ENCODE measurements around the gene SNX12.

Gene SNX12

GRCh38 chrX:71068044-71068918 is at the start of gene SNX12:
TSS of gene SNX12 (minus strand) at chrX:71068334. CDS start at chrX:71068306, 28 bp downstream.
- H3K27me3 ChIP-seq (ENCODE audit: control insufficient read depth, insufficient read depth, low read length): no peaks in the 10 kb centered on the region
- H3K4me1 ChIP-seq (ENCODE audit: control insufficient read depth, insufficient read depth, low read length): peaks cover 3% of the 10 kb centered on the region
- no peaks in the 10 kb centered on the region for H3K36me3 ChIP-seq (ENCODE audit: control insufficient read depth, insufficient read depth, low read length)
- peak within 1 kb of the TSS; percentile 75 for H3K9ac ChIP-seq (ENCODE audit: low read length)
- peak within 1 kb of the TSS; percentile 47 for H3K4me3 ChIP-seq (ENCODE audit: low read length)
- H3K9me3 ChIP-seq (ENCODE audit: control insufficient read depth, low read length): no peaks in the 10 kb centered on the region

GRCh38 chrX:71117358-71117757 is 49.2 kb upstream of the SNX12 start:
- Histone ChIP-seq H3K36me3 (ENCODE audit: control insufficient read depth, insufficient read depth, low read length) (no peaks in the 10 kb centered on the region), H3K27me3 (ENCODE audit: control insufficient read depth, insufficient read depth, low read length) (no peaks in the 10 kb centered on the region), H3K9ac (ENCODE audit: low read length) (no peak overlapping the region), H3K9me3 (ENCODE audit: control insufficient read depth, low read length) (no peaks in the 10 kb centered on the region), H3K4me1 (ENCODE audit: control insufficient read depth, insufficient read depth, low read length) (peaks cover 9% of the 10 kb centered on the region), H3K4me3 (ENCODE audit: low read length) (no peak overlapping the region)

GRCh38 chrX:71111921-71112431 is 43.8 kb upstream of the SNX12 start:
- peak overlapping the region; percentile 15 for H3K9ac ChIP-seq (ENCODE audit: low read length)
- H3K36me3 ChIP-seq (ENCODE audit: control insufficient read depth, insufficient read depth, low read length): no peaks in the 10 kb centered on the region
- no peaks in the 10 kb centered on the region for H3K27me3 ChIP-seq (ENCODE audit: control insufficient read depth, insufficient read depth, low read length)
- H3K4me3 ChIP-seq (ENCODE audit: low read length): no peak overlapping the region
- peaks cover 12% of the 10 kb centered on the region for H3K4me1 ChIP-seq (ENCODE audit: control insufficient read depth, insufficient read depth, low read length)
- no peaks in the 10 kb centered on the region for H3K9me3 ChIP-seq (ENCODE audit: control insufficient read depth, low read length)

GRCh38 chrX:71111141-71111843 is 43.2 kb upstream of the SNX12 start, which contains the start of gene IL2RG:
TSS of gene IL2RG (minus strand) at chrX:71111577. CDS start at chrX:71111539, 38 bp downstream.
- Histone ChIP-seq H3K27me3 (ENCODE audit: control insufficient read depth, insufficient read depth, low read length) (no peaks in the 10 kb centered on the region), H3K9ac (ENCODE audit: low read length) (peak within 1 kb of the TSS; percentile 47), H3K4me3 (ENCODE audit: low read length) (no peak within 1 kb of the TSS), H3K4me1 (ENCODE audit: control insufficient read depth, insufficient read depth, low read length) (peaks cover 12% of the 10 kb centered on the region), H3K9me3 (ENCODE audit: control insufficient read depth, low read length) (no peaks in the 10 kb centered on the region), H3K36me3 (ENCODE audit: control insufficient read depth, insufficient read depth, low read length) (no peaks in the 10 kb centered on the region)

- Histone ChIP-seq H3K27me3 (ENCODE audit: control insufficient read depth, insufficient read depth, low read length) (no peaks in the 10 kb centered on the region), H3K9ac (ENCODE audit: low read length) (no peak overlapping the region), H3K9me3 (ENCODE audit: control insufficient read depth, low read length) (no peaks in the 10 kb centered on the region), H3K4me1 (ENCODE audit: control insufficient read depth, insufficient read depth, low read length) (peaks cover 14% of the 10 kb centered on the region), H3K4me3 (ENCODE audit: low read length) (no peak overlapping the region), H3K36me3 (ENCODE audit: control insufficient read depth, insufficient read depth, low read length) (no peaks in the 10 kb centered on the region)
Measured at GRCh38 chrX:71109051-71109450, 40.9 kb upstream of the SNX12 start.

- H3K27me3 ChIP-seq (ENCODE audit: control insufficient read depth, insufficient read depth, low read length): no peaks in the 10 kb centered on the region
- H3K9me3 ChIP-seq (ENCODE audit: control insufficient read depth, low read length): no peaks in the 10 kb centered on the region
- H3K4me1 ChIP-seq (ENCODE audit: control insufficient read depth, insufficient read depth, low read length): peaks cover 24% of the 10 kb centered on the region
- no peak overlapping the region for H3K4me3 ChIP-seq (ENCODE audit: low read length)
- no peak overlapping the region for H3K9ac ChIP-seq (ENCODE audit: low read length)
- H3K36me3 ChIP-seq (ENCODE audit: control insufficient read depth, insufficient read depth, low read length): no peaks in the 10 kb centered on the region
Measured at GRCh38 chrX:71107762-71108360, 39.7 kb upstream of the SNX12 start.

GRCh38 chrX:71107245-71107644 is 39.1 kb upstream of the SNX12 start:
- Histone ChIP-seq H3K9me3 (ENCODE audit: control insufficient read depth, low read length) (no peaks in the 10 kb centered on the region), H3K4me3 (ENCODE audit: low read length) (no peak overlapping the region), H3K36me3 (ENCODE audit: control insufficient read depth, insufficient read depth, low read length) (no peaks in the 10 kb centered on the region), H3K9ac (ENCODE audit: low read length) (no peak overlapping the region), H3K27me3 (ENCODE audit: control insufficient read depth, insufficient read depth, low read length) (no peaks in the 10 kb centered on the region), H3K4me1 (ENCODE audit: control insufficient read depth, insufficient read depth, low read length) (peaks cover 24% of the 10 kb centered on the region)

- Histone ChIP-seq H3K36me3 (ENCODE audit: control insufficient read depth, insufficient read depth, low read length) (no peaks in the 10 kb centered on the region), H3K9ac (ENCODE audit: low read length) (no peak within 1 kb of the TSS), H3K27me3 (ENCODE audit: control insufficient read depth, insufficient read depth, low read length) (no peaks in the 10 kb centered on the region), H3K9me3 (ENCODE audit: control insufficient read depth, low read length) (no peaks in the 10 kb centered on the region), H3K4me3 (ENCODE audit: low read length) (no peak within 1 kb of the TSS), H3K4me1 (ENCODE audit: control insufficient read depth, insufficient read depth, low read length) (peaks cover 16% of the 10 kb centered on the region)
Measured at GRCh38 chrX:71106427-71106826, 38.3 kb upstream of the SNX12 start, which contains the start of gene CXorf65. TSS of gene CXorf65 (minus strand) at chrX:71106740. CDS start at chrX:71106556, 184 bp downstream.

GRCh38 chrX:71105628-71106027 is 37.5 kb upstream of the SNX12 start:
- H3K27me3 ChIP-seq (ENCODE audit: control insufficient read depth, insufficient read depth, low read length): no peaks in the 10 kb centered on the region
- H3K9ac ChIP-seq (ENCODE audit: low read length): no peak overlapping the region
- no peaks in the 10 kb centered on the region for H3K9me3 ChIP-seq (ENCODE audit: control insufficient read depth, low read length)
- H3K36me3 ChIP-seq (ENCODE audit: control insufficient read depth, insufficient read depth, low read length): no peaks in the 10 kb centered on the region
- peaks cover 12% of the 10 kb centered on the region for H3K4me1 ChIP-seq (ENCODE audit: control insufficient read depth, insufficient read depth, low read length)
- no peak overlapping the region for H3K4me3 ChIP-seq (ENCODE audit: low read length)

GRCh38 chrX:71103110-71103983 is 35.2 kb upstream of the SNX12 start:
- no peaks in the 10 kb centered on the region for H3K9me3 ChIP-seq (ENCODE audit: control insufficient read depth, low read length)
- no peak overlapping the region for H3K4me3 ChIP-seq (ENCODE audit: low read length)
- peak overlapping the region; percentile 43 for H3K9ac ChIP-seq (ENCODE audit: low read length)
- H3K36me3 ChIP-seq (ENCODE audit: control insufficient read depth, insufficient read depth, low read length): no peaks in the 10 kb centered on the region
- H3K4me1 ChIP-seq (ENCODE audit: control insufficient read depth, insufficient read depth, low read length): peaks cover 12% of the 10 kb centered on the region
- H3K27me3 ChIP-seq (ENCODE audit: control insufficient read depth, insufficient read depth, low read length): no peaks in the 10 kb centered on the region

- no peaks in the 10 kb centered on the region for H3K27me3 ChIP-seq (ENCODE audit: control insufficient read depth, insufficient read depth, low read length)
- no peaks in the 10 kb centered on the region for H3K36me3 ChIP-seq (ENCODE audit: control insufficient read depth, insufficient read depth, low read length)
- H3K9me3 ChIP-seq (ENCODE audit: control insufficient read depth, low read length): no peaks in the 10 kb centered on the region
- no peak overlapping the region for H3K4me3 ChIP-seq (ENCODE audit: low read length)
- H3K9ac ChIP-seq (ENCODE audit: low read length): no peak overlapping the region
- H3K4me1 ChIP-seq (ENCODE audit: control insufficient read depth, insufficient read depth, low read length): peaks cover 17% of the 10 kb centered on the region
Measured at GRCh38 chrX:71102292-71102691, 34.2 kb upstream of the SNX12 start.
